NB4 (cell line): ENCODE measurements around the gene ENTPD2.

Experiments used
- POLR2A ChIP-seq: IDR thresholded peaks from 2 replicates; pipeline ENCODE4 v1.6.1; 2011; ENCODE audit warnings: mild to moderate bottlenecking; ENCODE audit not compliant: insufficient read length; ENCODE audit errors: extremely low read depth
- TF ChIP-seq, protein P1 (sequence below): IDR thresholded peaks from one replicate; pipeline ENCODE4 v1.5.1; 2012; ENCODE audit warnings: low read depth, low read length
- TF ChIP-seq, protein P2 (sequence below): IDR thresholded peaks from 2 replicates; pipeline ENCODE4 v1.6.1; 2011; ENCODE audit warnings: low read depth, low read length

DNA sequence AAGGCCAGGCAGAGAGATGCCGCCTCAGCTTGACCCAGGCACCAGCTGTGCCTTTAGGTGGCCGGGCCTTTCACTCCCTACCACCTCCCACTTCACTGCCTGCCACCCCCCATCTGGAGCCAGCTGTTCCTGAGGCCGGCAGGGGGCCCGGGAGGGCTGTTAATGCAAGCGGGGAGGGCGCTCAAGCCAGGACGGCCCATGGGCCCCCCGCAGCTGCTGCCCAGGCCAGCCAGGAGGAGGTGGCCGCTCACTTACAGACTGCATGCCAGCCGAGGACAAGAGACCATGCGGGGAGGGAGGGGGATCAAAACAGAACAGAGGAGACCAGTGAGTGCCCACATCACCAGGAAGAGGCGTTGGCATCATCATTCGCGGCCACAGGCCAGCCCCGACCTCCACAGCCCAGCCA, 30.3 kb downstream of the ENTPD2 start:
- TF ChIP-seq, protein P1, sequence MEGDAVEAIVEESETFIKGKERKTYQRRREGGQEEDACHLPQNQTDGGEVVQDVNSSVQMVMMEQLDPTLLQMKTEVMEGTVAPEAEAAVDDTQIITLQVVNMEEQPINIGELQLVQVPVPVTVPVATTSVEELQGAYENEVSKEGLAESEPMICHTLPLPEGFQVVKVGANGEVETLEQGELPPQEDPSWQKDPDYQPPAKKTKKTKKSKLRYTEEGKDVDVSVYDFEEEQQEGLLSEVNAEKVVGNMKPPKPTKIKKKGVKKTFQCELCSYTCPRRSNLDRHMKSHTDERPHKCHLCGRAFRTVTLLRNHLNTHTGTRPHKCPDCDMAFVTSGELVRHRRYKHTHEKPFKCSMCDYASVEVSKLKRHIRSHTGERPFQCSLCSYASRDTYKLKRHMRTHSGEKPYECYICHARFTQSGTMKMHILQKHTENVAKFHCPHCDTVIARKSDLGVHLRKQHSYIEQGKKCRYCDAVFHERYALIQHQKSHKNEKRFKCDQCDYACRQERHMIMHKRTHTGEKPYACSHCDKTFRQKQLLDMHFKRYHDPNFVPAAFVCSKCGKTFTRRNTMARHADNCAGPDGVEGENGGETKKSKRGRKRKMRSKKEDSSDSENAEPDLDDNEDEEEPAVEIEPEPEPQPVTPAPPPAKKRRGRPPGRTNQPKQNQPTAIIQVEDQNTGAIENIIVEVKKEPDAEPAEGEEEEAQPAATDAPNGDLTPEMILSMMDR: no peak
- no peak for TF ChIP-seq POLR2A
- TF ChIP-seq, protein P2, sequence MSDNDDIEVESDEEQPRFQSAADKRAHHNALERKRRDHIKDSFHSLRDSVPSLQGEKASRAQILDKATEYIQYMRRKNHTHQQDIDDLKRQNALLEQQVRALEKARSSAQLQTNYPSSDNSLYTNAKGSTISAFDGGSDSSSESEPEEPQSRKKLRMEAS: no peak
